H1 (cell line): ENCODE results near the gene MEF2B. TPM values are rescaled to one million over a fixed set of nuclear protein-coding genes. Genes with fewer than 3 reads are reported as not detected.
A peak's percentile ranks its signal among the peaks of the same experiment; 100 is the strongest.

Source experiments
- ASH2L ChIP-seq: fragments of 200-600, 300-600 bp; sonication (generic); IDR thresholded peaks from one replicate; pipeline ENCODE4 v1.7.1; 2017; ENCODE audit warnings: low read length
- ATF3 ChIP-seq: IDR thresholded peaks from 2 replicates; pipeline ENCODE4 v1.6.1; 2011; ENCODE audit warnings: low read depth, mild to moderate bottlenecking, low read length; ENCODE audit not compliant: insufficient read depth
- CHD7 ChIP-seq: fragments of 300-600 bp; sonication (generic); IDR thresholded peaks from 2 replicates; pipeline ENCODE4 v1.7.1; 2012; ENCODE audit warnings: low read length, moderate library complexity, mild to moderate bottlenecking, inconsistent platforms; ENCODE audit not compliant: insufficient replicate concordance
- CREB1 ChIP-seq: IDR thresholded peaks from 2 replicates; pipeline ENCODE4 v1.6.1; 2012; ENCODE audit warnings: inconsistent platforms
- CTBP2 ChIP-seq: IDR thresholded peaks from 2 replicates; pipeline ENCODE4 v1.7.0; 2011; ENCODE audit warnings: borderline replicate concordance, mild to moderate bottlenecking, moderate library complexity, mixed read lengths, low read length; ENCODE audit not compliant: insufficient read depth, insufficient read length
- EZH2 ChIP-seq: fragments of 200-600 bp; sonication (generic); IDR thresholded peaks from 2 replicates; pipeline ENCODE4 v1.7.1; 2012; ENCODE audit warnings: low read depth, mild to moderate bottlenecking, moderate library complexity, low read length, inconsistent platforms; ENCODE audit not compliant: severe bottlenecking
- KDM1A ChIP-seq: fragments of 200-600, 300-600 bp; sonication (generic); IDR thresholded peaks from 2 replicates; pipeline ENCODE4 v1.7.1; 2016; ENCODE audit warnings: mild to moderate bottlenecking, low read length, borderline replicate concordance
- NRF1 ChIP-seq: IDR thresholded peaks from 2 replicates; pipeline ENCODE4 v1.6.1; 2011; ENCODE audit warnings: mild to moderate bottlenecking, low read depth, low read length, improper control_type of control experiment
- PHF8 ChIP-seq: fragments of 200-600 bp; sonication (generic); conservative IDR thresholded peaks from 2 replicates; pipeline ENCODE4 v1.7.1; 2012; ENCODE audit warnings: low read depth, mild to moderate bottlenecking, inconsistent platforms, low read length, moderate library complexity
- POU5F1 ChIP-seq: IDR thresholded peaks from 2 replicates; pipeline ENCODE4 v1.6.1; 2011; ENCODE audit warnings: low read depth, mild to moderate bottlenecking, low read length, moderate library complexity
- TCF12 ChIP-seq: IDR thresholded peaks from 2 replicates; pipeline ENCODE4 v1.6.1; 2011; ENCODE audit warnings: low read depth, mild to moderate bottlenecking, low read length
- polyA plus RNA-seq, 7 experiments: library from polyadenylated mRNA; depleted of rRNA in 3 of 7; stranded (reverse) in 5 of 7; unstranded in 2 of 7; fragments of >200 nt in 5 of 7; fragments of 200-250 nt in 2 of 7; gene quantifications; 1 replicate in 5 of 7; 2 replicates in 1 of 7; 4 replicates in 1 of 7; pipeline versions ENCODE4 v1.2.1 to v1.2.3, GENCODE V29; 2011 to 2013; ENCODE audit warnings: missing spikeins in 2 of 7, mixed read lengths in 2 of 7
- total RNA-seq: library from RNA; stranded (reverse); fragmentation: NEBNext Ultra II Directional; extraction: Animal tissue kit (Norgen Biotek cat#: 25700); gene quantifications from 2 replicates; pipeline ENCODE4 v1.2.1, GENCODE V29; 2021

Gene MEF2B
- total and polyA plus RNA-seq, 2 of the 8 experiments (the other 6 are each of a cell fraction or from before 2014, with no cell fraction given), result 2.8 to 3.7 TPM

- TF ChIP-seq ASH2L, result peak; percentile 10
- TF ChIP-seq EZH2, result no peak
- TF ChIP-seq POU5F1, result no peak
- no peak for TF ChIP-seq TCF12
- TF ChIP-seq ATF3, result no peak
- TF ChIP-seq CHD7, result no peak
- TF ChIP-seq CTBP2, result no peak
- TF ChIP-seq NRF1, result no peak
- TF ChIP-seq PHF8, result no peak
- TF ChIP-seq CREB1, result no peak
- no peak for TF ChIP-seq KDM1A
Observed at GRCh38 chr19:19160461-19161035, 9.5 kb downstream of the MEF2B start (continued).
